GM10266 (cell line): Measurements from ENCODE around the gene SLC9A3.

ENCODE experiments used
- DNase-seq: peaks from one replicate; pipeline ENCODE4 v3.0.0; 2012; ENCODE audit errors: extremely low spot score
- CTCF ChIP-seq: IDR thresholded peaks from 2 replicates; pipeline ENCODE4 v1.5.1; 2012; ENCODE audit warnings: mild to moderate bottlenecking, low read depth; ENCODE audit not compliant: control insufficient read depth, insufficient read depth; ENCODE audit errors: missing control alignments

Gene SLC9A3

GRCh38 chr5:421901-422300 lies 102.3 kb downstream of the SLC9A3 start:
- no peak for TF ChIP-seq CTCF
- DNase-seq: no peak

- DNase-seq: no peak
- no peak for TF ChIP-seq CTCF
These were observed 102.9 kb downstream of the SLC9A3 start for GRCh38 chr5:421287-421880.

- TF ChIP-seq CTCF: no peak
- no peak for DNase-seq
These were observed 103.5 kb downstream of the SLC9A3 start for GRCh38 chr5:420632-421286.
